Testis (tissue), 3 donors: ENCODE measurements around the gene ZPR1. TPM values are rescaled to one million over a fixed set of nuclear protein-coding genes. Genes with fewer than 3 reads are reported as not detected.
A peak's percentile ranks its signal among the peaks of the same experiment; 100 is the strongest.

Source experiments
- DNase-seq: peaks from one replicate; pipeline ENCODE4 v3.0.0-alpha.2; 2019
- H3K27ac ChIP-seq, 2 donors: fragments of 200-600 bp; sonication (generic); one replicate each; pipeline ENCODE4 v1.5.1; 2019
- H3K27me3 ChIP-seq: fragments of 200-600 bp; sonication (generic); one replicate; pipeline ENCODE4 v1.5.1; 2019
- H3K36me3 ChIP-seq: fragments of 200-600 bp; sonication (generic); one replicate; pipeline ENCODE4 v1.5.1; 2017; ENCODE audit warnings: low read depth; ENCODE audit errors: missing control alignments
- H3K4me1 ChIP-seq: fragments of 200-600 bp; sonication (generic); one replicate; pipeline ENCODE4 v1.5.1; 2019
- H3K4me3 ChIP-seq, 2 donors: fragments of 200-600 bp; sonication (generic); one replicate each; pipeline ENCODE4 v1.5.1; 2017 to 2019
- H3K9me3 ChIP-seq: fragments of 200-600 bp; sonication (generic); one replicate; pipeline ENCODE4 v1.5.1; 2017
- POLR2A ChIP-seq: fragments of 450-650 bp; IDR thresholded peaks from one replicate; pipeline ENCODE4 v1.6.1; 2017; ENCODE audit warnings: antibody characterized with exemption, mild to moderate bottlenecking, moderate library complexity
- WGBS, 2 donors: methylation state at CpG; one replicate each; pipeline ENCODE4 v1.1.5; 2018; 5-methylcytosine and 5-hydroxymethylcytosine counted together
- intact Hi-C: fragments of 100-400 bp; cut with DNase I; formaldehyde crosslinking; loops from one replicate; pipeline ENCODE4 v1.15.1; 2023; ENCODE audit warnings: low total_unique reads
- polyA plus RNA-seq: library from polyadenylated mRNA; stranded (reverse); fragments of 350-450 nt; fragmentation: Illumina TruSeq; extraction: RNeasy Lipid Tissue Mini Kit (QIAGEN cat#74804); gene quantifications from one replicate; pipeline ENCODE4 v1.2.3, GENCODE V29; 2014; ENCODE audit warnings: low read depth, low replicate concordance; ENCODE audit not compliant: insufficient read depth
- total RNA-seq, 2 donors: library from RNA; depleted of rRNA; stranded (reverse); fragments of >200 nt; gene quantifications; one replicate each; pipeline ENCODE4 v1.2.3, GENCODE V29; 2016
- TF ChIP-seq, protein P1 (sequence below), 3 experiments: fragments of 450-650 bp in 2 of 3; fragments of 200-600 bp in 1 of 3; sonication (generic) in 1 of 3; IDR thresholded peaks; one replicate each; pipeline ENCODE4 v1.5.1; 2016 to 2019; ENCODE audit warnings: antibody characterized with exemption in 3 of 3, mild to moderate bottlenecking in 2 of 3, moderate library complexity in 1 of 3

ZPR1 gene
- total and polyA plus RNA-seq, 3 donors from 2014 or later, result 44.4 to 138 (median 68.0) TPM

DNA sequence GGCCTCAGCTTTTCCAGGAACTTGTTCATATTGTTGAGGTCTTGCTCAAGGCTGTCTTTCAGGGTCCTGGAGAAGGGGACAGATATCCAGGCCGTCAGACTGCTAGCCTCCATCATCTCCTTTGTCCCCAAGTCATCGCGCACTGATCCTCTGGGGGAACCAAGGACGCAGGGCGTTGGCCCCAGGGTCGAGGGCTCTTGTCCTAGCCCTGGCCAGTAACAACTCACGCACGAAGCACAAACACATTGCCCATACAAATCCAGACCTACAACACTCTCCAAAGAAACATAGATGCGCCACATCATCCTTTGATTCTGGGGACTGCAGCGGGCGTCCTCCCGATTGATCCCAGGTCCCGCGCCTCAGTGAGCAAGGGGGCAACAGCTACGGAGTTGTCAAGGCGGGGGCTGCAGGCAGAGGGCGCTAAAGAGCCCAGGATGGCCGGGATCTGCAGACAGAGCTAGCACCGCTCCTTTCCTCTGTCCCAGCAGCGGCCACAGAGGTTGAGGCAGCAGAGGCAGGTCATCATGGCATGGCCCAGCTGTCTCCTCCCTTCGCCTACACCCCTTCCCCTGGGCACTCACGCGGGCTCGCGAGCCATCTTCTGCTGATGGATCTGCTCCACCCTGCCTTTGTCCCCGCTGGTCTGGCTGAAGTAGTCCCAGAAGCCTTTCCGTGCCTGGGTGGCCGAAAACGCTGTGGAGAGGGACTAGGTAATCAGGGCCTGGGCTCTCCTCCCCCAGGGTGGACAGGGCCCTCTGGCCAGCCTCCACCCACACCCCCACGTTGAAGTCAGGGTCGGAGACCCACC is 3.4 kb upstream of the ZPR1 start:
- no peaks in the 10 kb centered on the region for H3K27me3 ChIP-seq
- TF ChIP-seq POLR2A, result no peak
- TF ChIP-seq, protein P1, sequence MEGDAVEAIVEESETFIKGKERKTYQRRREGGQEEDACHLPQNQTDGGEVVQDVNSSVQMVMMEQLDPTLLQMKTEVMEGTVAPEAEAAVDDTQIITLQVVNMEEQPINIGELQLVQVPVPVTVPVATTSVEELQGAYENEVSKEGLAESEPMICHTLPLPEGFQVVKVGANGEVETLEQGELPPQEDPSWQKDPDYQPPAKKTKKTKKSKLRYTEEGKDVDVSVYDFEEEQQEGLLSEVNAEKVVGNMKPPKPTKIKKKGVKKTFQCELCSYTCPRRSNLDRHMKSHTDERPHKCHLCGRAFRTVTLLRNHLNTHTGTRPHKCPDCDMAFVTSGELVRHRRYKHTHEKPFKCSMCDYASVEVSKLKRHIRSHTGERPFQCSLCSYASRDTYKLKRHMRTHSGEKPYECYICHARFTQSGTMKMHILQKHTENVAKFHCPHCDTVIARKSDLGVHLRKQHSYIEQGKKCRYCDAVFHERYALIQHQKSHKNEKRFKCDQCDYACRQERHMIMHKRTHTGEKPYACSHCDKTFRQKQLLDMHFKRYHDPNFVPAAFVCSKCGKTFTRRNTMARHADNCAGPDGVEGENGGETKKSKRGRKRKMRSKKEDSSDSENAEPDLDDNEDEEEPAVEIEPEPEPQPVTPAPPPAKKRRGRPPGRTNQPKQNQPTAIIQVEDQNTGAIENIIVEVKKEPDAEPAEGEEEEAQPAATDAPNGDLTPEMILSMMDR (IDR thresholded peaks at IDR 0.05), result peak; percentile 90 to 93 (median 92)
- no peaks in the 10 kb centered on the region for H3K9me3 ChIP-seq
- no peak overlapping the region for H3K27ac ChIP-seq
- intact Hi-C loops, result loop anchor here (5.0 kb wide), 1 partner anchor 316 kb away; no protein-coding TSS in a partner anchor
- H3K36me3 ChIP-seq, result no peaks in the 10 kb centered on the region
- peaks cover 11% of the 10 kb centered on the region for H3K4me1 ChIP-seq
- 10 to 21% methylated on average over 15 to 31 of the region's 31 CpGs for WGBS, 2 donors
- H3K4me3 ChIP-seq, result no peak overlapping the region
- DNase-seq, result peak; percentile 89

DNA sequence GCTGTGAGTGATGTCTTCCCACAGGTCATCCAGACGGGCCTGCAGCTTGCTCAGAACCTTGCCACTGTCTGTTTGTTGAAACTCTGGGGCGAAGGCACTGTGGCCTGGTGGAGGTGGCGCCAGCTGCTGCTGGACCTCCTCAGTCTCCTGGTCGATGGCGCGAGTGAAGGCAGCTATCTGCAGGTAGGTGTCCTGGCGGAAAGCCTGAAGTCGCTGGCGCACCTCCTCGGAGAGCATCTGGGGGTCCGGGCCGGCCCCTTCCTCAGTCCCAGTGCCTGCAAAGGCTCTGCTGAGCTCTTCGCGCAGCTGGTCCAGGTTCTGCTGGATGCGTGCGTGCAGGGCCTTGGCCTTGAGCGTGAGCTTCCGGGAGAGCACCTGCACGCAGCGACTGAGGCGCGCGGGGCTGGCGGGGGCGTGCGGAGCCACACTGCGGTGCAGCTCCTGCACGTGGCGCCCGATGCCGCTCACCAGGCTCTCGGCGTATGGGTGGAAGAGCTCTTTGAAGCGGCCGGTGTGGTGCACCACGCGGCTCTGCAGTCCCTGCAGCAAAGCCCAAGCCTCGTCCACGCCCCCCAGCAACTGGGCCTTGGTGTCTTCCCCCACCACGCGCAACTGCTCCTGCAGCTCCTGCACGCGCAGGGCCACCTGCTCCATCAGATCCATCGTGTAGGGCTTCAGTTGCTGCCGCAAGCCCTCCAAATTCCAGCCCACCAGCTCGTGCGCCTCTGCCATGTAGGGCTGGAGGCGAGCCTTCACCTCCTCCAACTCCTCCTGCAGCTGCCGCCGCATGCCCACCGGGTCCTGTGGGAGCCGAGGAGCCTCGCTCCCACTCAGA is 2.6 kb upstream of the ZPR1 start:
- Histone ChIP-seq H3K4me1 (peaks cover 11% of the 10 kb centered on the region), H3K9me3 (no peaks in the 10 kb centered on the region), H3K27me3 (no peaks in the 10 kb centered on the region), H3K36me3 (no peaks in the 10 kb centered on the region), H3K4me3 (no peak overlapping the region), H3K27ac (no peak overlapping the region)
- DNase-seq, result no peak
- intact Hi-C loops, result loop anchor here (5.0 kb wide), 1 partner anchor 317 kb away; no protein-coding TSS in a partner anchor
- TF ChIP-seq, protein P1 (IDR thresholded peaks at IDR 0.05), result no peak
- TF ChIP-seq POLR2A, result no peak
- 56 to 69% methylated on average over 32 to 43 of the region's 53 CpGs for WGBS, 2 donors

DNA sequence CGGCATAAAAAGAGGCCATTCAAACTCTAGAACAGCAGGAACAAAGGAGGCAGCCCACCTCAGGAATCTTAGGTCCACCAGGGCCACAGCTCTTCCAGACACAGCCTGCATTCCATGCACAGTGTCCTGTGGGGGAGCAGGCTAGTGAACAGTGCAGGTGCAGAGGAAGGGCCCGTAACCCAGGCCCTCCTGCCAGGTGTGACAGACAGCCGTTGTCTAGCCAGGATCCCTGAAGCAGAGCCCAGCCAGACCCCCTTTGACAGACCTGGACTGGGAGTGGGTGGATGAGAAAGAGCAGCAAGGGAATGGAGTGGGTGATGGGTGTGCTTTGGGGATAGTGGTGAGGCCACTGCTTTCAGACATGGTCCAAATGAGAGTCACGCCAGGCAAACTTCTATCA is 1.2 kb upstream of the ZPR1 start:
- DNase-seq, result no peak
- intact Hi-C loops, result no loop called here
- H3K27ac ChIP-seq, result no peak overlapping the region

DNA sequence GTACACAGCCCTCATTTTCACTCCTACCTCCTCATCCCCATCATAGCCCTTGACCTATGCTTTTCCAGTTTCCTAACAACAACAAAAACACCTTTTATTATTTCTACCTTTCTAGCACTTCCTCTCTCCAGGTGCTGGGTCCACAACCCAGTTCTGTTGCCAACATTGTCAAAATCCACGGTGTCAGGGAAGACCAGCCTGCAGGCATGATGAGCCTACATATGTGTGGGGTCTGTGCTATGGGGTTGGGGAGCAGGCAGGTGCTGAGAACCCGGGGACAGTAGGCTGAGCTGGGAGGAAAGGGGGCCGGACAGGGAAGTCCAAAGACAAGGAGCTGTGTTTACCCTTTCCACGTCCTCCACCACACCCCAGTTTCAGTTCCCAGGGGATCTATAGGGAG is 711 bp upstream of the ZPR1 start:
- peaks cover 11% of the 10 kb centered on the region for H3K4me1 ChIP-seq
- H3K27ac ChIP-seq, result peak overlapping the region in 1 of 2 donors; percentile 84
- no peaks in the 10 kb centered on the region for H3K9me3 ChIP-seq
- H3K36me3 ChIP-seq, result no peaks in the 10 kb centered on the region
- H3K27me3 ChIP-seq, result no peaks in the 10 kb centered on the region
- H3K4me3 ChIP-seq, result peak overlapping the region; percentile 98 to 99
- TF ChIP-seq, protein P1 (IDR thresholded peaks at IDR 0.05), result no peak
- TF ChIP-seq POLR2A, result no peak
- no peak for DNase-seq
- intact Hi-C loops, result no loop called here
- WGBS, 2 donors, result 54 to 61% methylated on average over 4 of the region's 4 CpGs

More for the DNA sequence above, 1.2 kb upstream of the ZPR1 start:
- TF ChIP-seq, protein P1 (IDR thresholded peaks at IDR 0.05), result no peak
- TF ChIP-seq POLR2A, result no peak
- no peaks in the 10 kb centered on the region for H3K27me3 ChIP-seq
- WGBS, 2 donors, result 72 to 86% methylated on average over 2 to 4 of the region's 4 CpGs
- H3K9me3 ChIP-seq, result no peaks in the 10 kb centered on the region
- no peak overlapping the region for H3K4me3 ChIP-seq
- H3K36me3 ChIP-seq, result no peaks in the 10 kb centered on the region
- H3K4me1 ChIP-seq, result peaks cover 11% of the 10 kb centered on the region
